ENCODE measurements around the gene GNGT2.

GNGT2 gene

GRCh38 chr17:49241692-49242397 lies 31.5 kb upstream of the GNGT2 start:
- Histone ChIP-seq H3K36me3 (ENCODE audit: control insufficient read depth in 2 of 2, insufficient read depth in 1 of 2, low read length in 2 of 2) (no peaks in the 10 kb centered on the region), H3K4me3 (ENCODE audit: low read depth, low read length) (no peak overlapping the region)
- POLR2A ChIA-PET, result no interaction called here

GRCh38 chr17:49241040-49241439 lies 30.7 kb upstream of the GNGT2 start:
- POLR2A ChIA-PET, result no interaction called here
- CTCF ChIA-PET, result interaction anchor here (0.7 to 4.5 kb wide), 4 partner anchors 12 to 316 kb away, joined by 3 to 33 read pairs (median 5); no protein-coding TSS in a partner anchor
- TF ChIP-seq, protein P1, sequence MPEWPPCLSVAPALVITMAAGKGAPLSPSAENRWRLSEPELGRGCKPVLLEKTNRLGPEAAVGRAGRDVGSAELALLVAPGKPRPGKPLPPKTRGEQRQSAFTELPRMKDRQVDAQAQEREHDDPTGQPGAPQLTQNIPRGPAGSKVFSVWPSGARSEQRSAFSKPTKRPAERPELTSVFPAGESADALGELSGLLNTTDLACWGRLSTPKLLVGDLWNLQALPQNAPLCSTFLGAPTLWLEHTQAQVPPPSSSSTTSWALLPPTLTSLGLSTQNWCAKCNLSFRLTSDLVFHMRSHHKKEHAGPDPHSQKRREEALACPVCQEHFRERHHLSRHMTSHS (tag by site-specific recombination; IDR thresholded peaks at IDR 0.05), result no peak
- TF ChIP-seq ZNF596 (tag by site-specific recombination; IDR thresholded peaks at IDR 0.05) (no peak), ZNF148 (tag by site-specific recombination; IDR thresholded peaks at IDR 0.05; ENCODE audit: borderline replicate concordance) (no peak), ZNF707 (tag by site-specific recombination; IDR thresholded peaks at IDR 0.05) (no peak), PRDM6 (tag by site-specific recombination; IDR thresholded peaks at IDR 0.05) (no peak), ZNF362 (tag by site-specific recombination; IDR thresholded peaks at IDR 0.05) (no peak), ZNF843 (tag by site-specific recombination; IDR thresholded peaks at IDR 0.05) (no peak), FEZF1 (tag by site-specific recombination; IDR thresholded peaks at IDR 0.05) (no peak), ZNF529 (tag by site-specific recombination; IDR thresholded peaks at IDR 0.05; ENCODE audit: insufficient replicate concordance) (no peak)
- TF ChIP-seq, protein P2, sequence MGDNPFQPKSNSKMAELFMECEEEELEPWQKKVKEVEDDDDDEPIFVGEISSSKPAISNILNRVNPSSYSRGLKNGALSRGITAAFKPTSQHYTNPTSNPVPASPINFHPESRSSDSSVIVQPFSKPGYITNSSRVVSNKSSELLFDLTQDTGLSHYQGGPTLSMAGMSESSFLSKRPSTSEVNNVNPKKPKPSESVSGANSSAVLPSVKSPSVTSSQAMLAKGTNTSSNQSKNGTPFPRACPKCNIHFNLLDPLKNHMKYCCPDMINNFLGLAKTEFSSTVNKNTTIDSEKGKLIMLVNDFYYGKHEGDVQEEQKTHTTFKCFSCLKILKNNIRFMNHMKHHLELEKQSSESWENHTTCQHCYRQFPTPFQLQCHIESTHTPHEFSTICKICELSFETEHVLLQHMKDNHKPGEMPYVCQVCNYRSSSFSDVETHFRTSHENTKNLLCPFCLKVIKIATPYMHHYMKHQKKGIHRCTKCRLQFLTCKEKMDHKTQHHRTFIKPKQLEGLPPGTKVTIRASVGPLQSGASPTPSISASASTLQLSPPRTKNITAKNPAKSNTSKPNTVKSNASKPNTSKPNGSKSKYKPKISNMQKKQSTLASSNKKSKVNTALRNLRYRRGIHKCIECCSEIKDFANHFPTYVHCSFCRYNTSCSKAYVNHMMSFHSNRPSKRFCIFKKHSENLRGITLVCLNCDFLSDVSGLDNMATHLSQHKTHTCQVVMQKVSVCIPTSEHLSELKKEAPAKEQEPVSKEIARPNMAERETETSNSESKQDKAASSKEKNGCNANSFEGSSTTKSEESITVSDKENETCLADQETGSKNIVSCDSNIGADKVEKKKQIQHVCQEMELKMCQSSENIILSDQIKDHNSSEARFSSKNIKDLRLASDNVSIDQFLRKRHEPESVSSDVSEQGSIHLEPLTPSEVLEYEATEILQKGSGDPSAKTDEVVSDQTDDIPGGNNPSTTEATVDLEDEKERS (tag by site-specific recombination; IDR thresholded peaks at IDR 0.05), result no peak
- TF ChIP-seq, protein P3, sequence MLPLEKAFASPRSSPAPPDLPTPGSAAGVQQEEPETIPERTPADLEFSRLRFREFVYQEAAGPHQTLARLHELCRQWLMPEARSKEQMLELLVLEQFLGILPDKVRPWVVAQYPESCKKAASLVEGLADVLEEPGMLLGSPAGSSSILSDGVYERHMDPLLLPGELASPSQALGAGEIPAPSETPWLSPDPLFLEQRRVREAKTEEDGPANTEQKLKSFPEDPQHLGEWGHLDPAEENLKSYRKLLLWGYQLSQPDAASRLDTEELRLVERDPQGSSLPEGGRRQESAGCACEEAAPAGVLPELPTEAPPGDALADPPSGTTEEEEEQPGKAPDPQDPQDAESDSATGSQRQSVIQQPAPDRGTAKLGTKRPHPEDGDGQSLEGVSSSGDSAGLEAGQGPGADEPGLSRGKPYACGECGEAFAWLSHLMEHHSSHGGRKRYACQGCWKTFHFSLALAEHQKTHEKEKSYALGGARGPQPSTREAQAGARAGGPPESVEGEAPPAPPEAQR (tag by site-specific recombination; IDR thresholded peaks at IDR 0.05), result no peak
- TF ChIP-seq, protein P4, sequence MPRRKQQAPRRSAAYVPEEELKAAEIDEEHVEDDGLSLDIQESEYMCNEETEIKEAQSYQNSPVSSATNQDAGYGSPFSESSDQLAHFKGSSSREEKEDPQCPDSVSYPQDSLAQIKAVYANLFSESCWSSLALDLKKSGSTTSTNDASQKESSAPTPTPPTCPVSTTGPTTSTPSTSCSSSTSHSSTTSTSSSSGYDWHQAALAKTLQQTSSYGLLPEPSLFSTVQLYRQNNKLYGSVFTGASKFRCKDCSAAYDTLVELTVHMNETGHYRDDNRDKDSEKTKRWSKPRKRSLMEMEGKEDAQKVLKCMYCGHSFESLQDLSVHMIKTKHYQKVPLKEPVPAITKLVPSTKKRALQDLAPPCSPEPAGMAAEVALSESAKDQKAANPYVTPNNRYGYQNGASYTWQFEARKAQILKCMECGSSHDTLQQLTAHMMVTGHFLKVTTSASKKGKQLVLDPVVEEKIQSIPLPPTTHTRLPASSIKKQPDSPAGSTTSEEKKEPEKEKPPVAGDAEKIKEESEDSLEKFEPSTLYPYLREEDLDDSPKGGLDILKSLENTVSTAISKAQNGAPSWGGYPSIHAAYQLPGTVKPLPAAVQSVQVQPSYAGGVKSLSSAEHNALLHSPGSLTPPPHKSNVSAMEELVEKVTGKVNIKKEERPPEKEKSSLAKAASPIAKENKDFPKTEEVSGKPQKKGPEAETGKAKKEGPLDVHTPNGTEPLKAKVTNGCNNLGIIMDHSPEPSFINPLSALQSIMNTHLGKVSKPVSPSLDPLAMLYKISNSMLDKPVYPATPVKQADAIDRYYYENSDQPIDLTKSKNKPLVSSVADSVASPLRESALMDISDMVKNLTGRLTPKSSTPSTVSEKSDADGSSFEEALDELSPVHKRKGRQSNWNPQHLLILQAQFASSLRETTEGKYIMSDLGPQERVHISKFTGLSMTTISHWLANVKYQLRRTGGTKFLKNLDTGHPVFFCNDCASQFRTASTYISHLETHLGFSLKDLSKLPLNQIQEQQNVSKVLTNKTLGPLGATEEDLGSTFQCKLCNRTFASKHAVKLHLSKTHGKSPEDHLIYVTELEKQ (tag by site-specific recombination; IDR thresholded peaks at IDR 0.05; ENCODE audit: borderline replicate concordance), result no peak

More at GRCh38 chr17:49241692-49242397, 31.5 kb upstream of the GNGT2 start:
- H3K9me3 ChIP-seq (ENCODE audit: control insufficient read depth, insufficient read depth, low read depth, low read length), result no peaks in the 10 kb centered on the region
- CTCF ChIA-PET, result interaction anchor here (0.7 to 4.5 kb wide), 4 partner anchors 14 to 815 kb away, joined by 3 to 33 read pairs (median 4); no protein-coding TSS in a partner anchor
- no peak for TF ChIP-seq ZNF76 (tag by site-specific recombination; IDR thresholded peaks at IDR 0.05; ENCODE audit: borderline replicate concordance, low read depth)
- TF ChIP-seq ZNF174 (tag by site-specific recombination; IDR thresholded peaks at IDR 0.05), result no peak
- peak; percentile 72; the same call in 1 of the 2 replicates for TF ChIP-seq ZBTB17 (tag by site-specific recombination; IDR thresholded peaks at IDR 0.05)
- no peak for TF ChIP-seq ZNF529 (tag by site-specific recombination; IDR thresholded peaks at IDR 0.05; ENCODE audit: insufficient replicate concordance)
- no peak for TF ChIP-seq ZNF558 (tag by site-specific recombination; IDR thresholded peaks at IDR 0.05)
- TF ChIP-seq, protein P5, sequence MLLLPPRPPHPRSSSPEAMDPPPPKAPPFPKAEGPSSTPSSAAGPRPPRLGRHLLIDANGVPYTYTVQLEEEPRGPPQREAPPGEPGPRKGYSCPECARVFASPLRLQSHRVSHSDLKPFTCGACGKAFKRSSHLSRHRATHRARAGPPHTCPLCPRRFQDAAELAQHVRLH (tag by site-specific recombination; IDR thresholded peaks at IDR 0.05), result no peak
- TF ChIP-seq ZNF785 (tag by site-specific recombination; IDR thresholded peaks at IDR 0.05), result no peak
- no peak for TF ChIP-seq ZNF654 (tag by site-specific recombination; IDR thresholded peaks at IDR 0.05; ENCODE audit: low read depth)
- no peaks in the 10 kb centered on the region for H3K4me1 ChIP-seq (ENCODE audit: control insufficient read depth, insufficient read depth, low read length)
- H3K27ac ChIP-seq (ENCODE audit: extremely low read depth, low read depth, low read length), result no peak overlapping the region

More at GRCh38 chr17:49241040-49241439, 30.7 kb upstream of the GNGT2 start:
- no peak overlapping the region for H3K4me3 ChIP-seq (ENCODE audit: low read depth, low read length)
- H3K36me3 ChIP-seq (ENCODE audit: control insufficient read depth in 2 of 2, insufficient read depth in 1 of 2, low read length in 2 of 2), result no peaks in the 10 kb centered on the region
- H3K9me3 ChIP-seq (ENCODE audit: control insufficient read depth, insufficient read depth, low read depth, low read length), result no peaks in the 10 kb centered on the region
- no peaks in the 10 kb centered on the region for H3K4me1 ChIP-seq (ENCODE audit: control insufficient read depth, insufficient read depth, low read length)
- H3K27ac ChIP-seq (ENCODE audit: extremely low read depth, low read depth, low read length), result no peak overlapping the region

Measured in HEK293 (cell line).